HG03066 (cell line): ENCODE measurements around the gene PIGS.
"Not testable (repeated sequence)": the region's sequence is repeated elsewhere in the genome, so short reads cannot be mapped to it uniquely, and the experiment has no call there.

ENCODE experiments used
- ATAC-seq: cut with Tn5 transposase; IDR thresholded peaks from one replicate; pipeline ENCODE4 v1.9.1; 2021; ENCODE audit warnings: low read depth; ENCODE audit not compliant: unreplicated experiment

The PIGS gene

GRCh38 chr17:28571361-28572122, at the start of gene PIGS:
Gene PIGS, minus strand, starts transcription at chr17:28571524. Its CDS starts 28 bp downstream, at chr17:28571496.
- ATAC-seq, result peak; percentile 80

GRCh38 chr17:28620010-28620409, 48.7 kb upstream of the PIGS start:
- no peak for ATAC-seq

GRCh38 chr17:28618464-28618863, 47.1 kb upstream of the PIGS start:
- ATAC-seq, result no peak

- no peak for ATAC-seq
Measured at GRCh38 chr17:28616281-28616680, 45.0 kb upstream of the PIGS start.

- no peak for ATAC-seq
Measured at GRCh38 chr17:28615260-28615940, 44.1 kb upstream of the PIGS start.

- ATAC-seq, result no peak
Measured at GRCh38 chr17:28613931-28614381, 42.6 kb upstream of the PIGS start, which contains the start of gene RSKR. Gene RSKR, minus strand, starts transcription at chr17:28614185. Its CDS starts 24 bp downstream, at chr17:28614161.

GRCh38 chr17:28612936-28613872, 41.9 kb upstream of the PIGS start:
- ATAC-seq, result no peak

GRCh38 chr17:28612531-28612930, 41.2 kb upstream of the PIGS start:
- no peak for ATAC-seq

- no peak for ATAC-seq
Measured at GRCh38 chr17:28610376-28610775, 39.1 kb upstream of the PIGS start.

GRCh38 chr17:28604031-28604430, 32.7 kb upstream of the PIGS start:
- ATAC-seq, result not testable (repeated sequence)

GRCh38 chr17:28599311-28600184, 28.2 kb upstream of the PIGS start:
- peak; percentile 41 for ATAC-seq

GRCh38 chr17:28598799-28599310, 27.5 kb upstream of the PIGS start, which contains the start of gene SPAG5:
Gene SPAG5, minus strand, starts transcription at chr17:28599025. Its CDS starts 79 bp downstream, at chr17:28598946.
- peak; percentile 71 for ATAC-seq

GRCh38 chr17:28598389-28598788, 27.1 kb upstream of the PIGS start:
- no peak for ATAC-seq

- no peak for ATAC-seq
Measured at GRCh38 chr17:28597606-28598383, 26.5 kb upstream of the PIGS start.

- no peak for ATAC-seq
Measured at GRCh38 chr17:28592260-28592659, 20.9 kb upstream of the PIGS start.

- ATAC-seq, result no peak
Measured at GRCh38 chr17:28585851-28586250, 14.5 kb upstream of the PIGS start.

- ATAC-seq, result no peak
Measured at GRCh38 chr17:28584434-28584833, 13.1 kb upstream of the PIGS start.

- no peak for ATAC-seq
Measured at GRCh38 chr17:28582513-28582912, 11.2 kb upstream of the PIGS start.

GRCh38 chr17:28580959-28581358, 9.6 kb upstream of the PIGS start:
- ATAC-seq, result no peak
